ENCODE data around the gene DISC1.

DNA sequence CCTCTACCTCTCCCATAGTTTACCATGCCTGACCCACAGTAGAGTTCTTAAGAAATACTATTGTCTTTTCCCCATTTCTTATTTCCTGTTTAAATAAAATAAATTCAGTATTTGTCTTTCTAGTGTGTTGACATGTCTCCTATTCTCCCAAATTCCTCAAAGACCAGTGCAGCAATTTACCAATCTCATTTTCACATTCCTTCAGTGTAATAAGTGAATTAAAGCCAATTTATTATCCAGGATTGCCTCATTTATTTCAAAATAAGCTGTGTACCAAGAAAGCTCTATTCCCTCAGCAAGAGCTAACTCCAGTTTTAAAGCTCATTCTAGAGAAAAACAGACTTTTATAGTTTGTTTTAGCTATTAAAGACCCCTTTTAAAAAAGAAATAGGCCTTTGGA is 49.9 kb downstream of the DISC1 start:
- TF ChIP-seq, protein P1, sequence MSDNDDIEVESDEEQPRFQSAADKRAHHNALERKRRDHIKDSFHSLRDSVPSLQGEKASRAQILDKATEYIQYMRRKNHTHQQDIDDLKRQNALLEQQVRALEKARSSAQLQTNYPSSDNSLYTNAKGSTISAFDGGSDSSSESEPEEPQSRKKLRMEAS (IDR thresholded peaks at IDR 0.05), result no peak
- TF ChIP-seq FOXM1 (IDR thresholded peaks at IDR 0.05; ENCODE audit: borderline replicate concordance, low read depth) (no peak), EGR1 (IDR thresholded peaks at IDR 0.05) (no peak), CEBPB (IDR thresholded peaks at IDR 0.05) (no peak), TEAD4 (IDR thresholded peaks at IDR 0.05) (no peak), NFIC (IDR thresholded peaks at IDR 0.05) (no peak), EP300 (IDR thresholded peaks at IDR 0.05; ENCODE audit: borderline replicate concordance) (no peak), YY1 (IDR thresholded peaks at IDR 0.05; ENCODE audit: low read depth) (no peak), TCF12 (IDR thresholded peaks at IDR 0.05; ENCODE audit: low read depth) (no peak)
- TF ChIP-seq, protein P2, sequence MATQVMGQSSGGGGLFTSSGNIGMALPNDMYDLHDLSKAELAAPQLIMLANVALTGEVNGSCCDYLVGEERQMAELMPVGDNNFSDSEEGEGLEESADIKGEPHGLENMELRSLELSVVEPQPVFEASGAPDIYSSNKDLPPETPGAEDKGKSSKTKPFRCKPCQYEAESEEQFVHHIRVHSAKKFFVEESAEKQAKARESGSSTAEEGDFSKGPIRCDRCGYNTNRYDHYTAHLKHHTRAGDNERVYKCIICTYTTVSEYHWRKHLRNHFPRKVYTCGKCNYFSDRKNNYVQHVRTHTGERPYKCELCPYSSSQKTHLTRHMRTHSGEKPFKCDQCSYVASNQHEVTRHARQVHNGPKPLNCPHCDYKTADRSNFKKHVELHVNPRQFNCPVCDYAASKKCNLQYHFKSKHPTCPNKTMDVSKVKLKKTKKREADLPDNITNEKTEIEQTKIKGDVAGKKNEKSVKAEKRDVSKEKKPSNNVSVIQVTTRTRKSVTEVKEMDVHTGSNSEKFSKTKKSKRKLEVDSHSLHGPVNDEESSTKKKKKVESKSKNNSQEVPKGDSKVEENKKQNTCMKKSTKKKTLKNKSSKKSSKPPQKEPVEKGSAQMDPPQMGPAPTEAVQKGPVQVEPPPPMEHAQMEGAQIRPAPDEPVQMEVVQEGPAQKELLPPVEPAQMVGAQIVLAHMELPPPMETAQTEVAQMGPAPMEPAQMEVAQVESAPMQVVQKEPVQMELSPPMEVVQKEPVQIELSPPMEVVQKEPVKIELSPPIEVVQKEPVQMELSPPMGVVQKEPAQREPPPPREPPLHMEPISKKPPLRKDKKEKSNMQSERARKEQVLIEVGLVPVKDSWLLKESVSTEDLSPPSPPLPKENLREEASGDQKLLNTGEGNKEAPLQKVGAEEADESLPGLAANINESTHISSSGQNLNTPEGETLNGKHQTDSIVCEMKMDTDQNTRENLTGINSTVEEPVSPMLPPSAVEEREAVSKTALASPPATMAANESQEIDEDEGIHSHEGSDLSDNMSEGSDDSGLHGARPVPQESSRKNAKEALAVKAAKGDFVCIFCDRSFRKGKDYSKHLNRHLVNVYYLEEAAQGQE (IDR thresholded peaks at IDR 0.05; ENCODE audit: low read depth), result no peak

Data from Ishikawa (cell line).